CD4-positive, alpha-beta T cell treated with Interleukin-17A for 4 hours (primary cell): ENCODE measurements around the gene TUBA1C.
"Not testable (repeated sequence)": the region's sequence is repeated elsewhere in the genome, so short reads cannot be mapped to it uniquely, and the experiment has no call there.

ENCODE experiments used
- DNase-seq: peaks from one replicate; pipeline ENCODE4 v3.0.0-alpha.2; 2020; ENCODE audit warnings: mixed read lengths

TUBA1C gene

DNA sequence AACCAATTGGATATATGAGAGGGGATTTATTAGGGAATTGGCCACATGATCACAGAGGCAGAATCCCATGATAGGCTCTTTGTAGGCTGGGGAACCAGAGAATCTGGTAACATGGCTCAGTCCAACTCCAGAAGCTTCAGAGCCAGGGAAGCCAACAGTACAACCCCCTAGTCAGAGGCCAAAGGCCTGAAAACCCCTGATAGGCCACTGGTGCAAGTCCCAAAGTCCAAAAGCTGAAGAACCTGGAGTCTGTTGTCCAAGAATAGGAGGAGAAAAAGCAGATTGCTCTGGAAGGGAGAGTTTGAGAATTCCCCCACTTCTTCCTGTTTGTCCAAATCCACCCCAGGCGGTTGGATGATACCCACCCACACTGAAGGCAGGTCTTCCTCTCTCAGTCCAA lies 49.9 kb downstream of the TUBA1C start:
- DNase-seq = no peak

DNA sequence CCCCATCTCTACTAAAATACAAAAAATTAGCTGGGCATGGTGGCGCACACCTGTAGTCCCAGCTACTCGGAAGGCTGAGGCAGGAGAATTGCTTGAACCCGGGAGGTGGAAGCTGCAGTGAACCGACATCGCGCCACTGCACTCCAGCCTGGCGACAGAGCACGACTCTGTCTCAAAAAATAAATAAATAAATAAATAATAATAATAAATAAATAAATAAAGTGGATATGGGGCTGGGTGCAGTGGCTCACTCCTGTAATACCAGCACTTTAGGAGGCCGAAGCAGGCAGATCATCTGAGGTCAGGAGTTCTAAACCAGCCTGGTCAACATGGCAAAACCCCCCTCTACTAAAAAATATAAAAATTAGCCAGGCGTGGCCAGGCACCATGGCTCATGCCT lies 52.2 kb downstream of the TUBA1C start:
- not testable (repeated sequence) for DNase-seq

DNA sequence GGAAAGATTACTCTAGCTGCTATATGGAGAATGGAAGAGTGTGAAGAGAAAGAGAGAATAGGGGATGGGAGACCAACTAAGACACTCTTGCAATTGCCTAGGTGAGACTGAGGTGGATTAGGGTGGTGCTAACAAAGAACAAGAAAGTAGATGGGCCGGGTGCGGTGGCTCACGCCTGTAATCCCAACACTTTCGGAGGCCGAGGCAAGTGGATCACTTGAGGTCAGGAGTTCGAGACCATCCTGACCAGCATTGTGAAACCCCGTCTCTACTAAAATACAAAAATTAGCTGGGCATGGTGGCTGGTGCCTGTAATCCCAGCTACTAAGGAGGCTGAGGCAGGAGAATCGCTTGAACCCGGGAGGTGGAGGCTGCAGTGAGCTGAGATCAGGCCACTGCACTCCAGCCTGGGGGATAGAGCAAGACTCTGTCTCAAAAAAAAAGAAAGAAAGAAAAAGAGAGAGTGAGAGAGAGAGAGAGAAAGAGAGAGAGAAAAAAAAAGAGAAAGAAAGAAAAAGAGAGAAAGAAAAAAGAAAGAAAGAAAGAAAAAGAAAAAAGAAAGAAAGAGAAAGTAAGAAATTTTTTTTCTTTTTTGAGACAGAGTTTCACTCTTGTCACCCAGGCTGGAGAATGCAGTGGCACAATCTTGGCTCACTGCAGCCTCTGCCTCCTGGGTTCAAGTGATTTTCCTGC lies 55.7 kb downstream of the TUBA1C start:
- DNase-seq = not testable (repeated sequence)

DNA sequence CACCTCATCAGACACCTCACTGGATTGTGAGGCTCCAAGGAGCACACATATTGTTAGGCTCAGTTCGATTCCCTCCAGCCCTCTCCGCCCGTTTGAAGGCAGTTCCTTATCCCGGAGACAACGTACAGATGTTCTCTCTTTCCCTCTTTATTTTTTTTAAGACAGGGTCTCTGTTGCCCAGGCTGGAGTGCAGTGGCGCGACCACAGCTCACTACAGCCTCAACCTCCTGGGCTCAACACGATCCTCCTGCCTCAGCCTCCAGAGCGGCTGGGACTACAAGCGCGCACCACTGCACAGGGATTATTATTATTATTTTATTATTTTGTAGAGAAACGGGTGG lies 57.5 kb downstream of the TUBA1C start:
- DNase-seq = no peak

DNA sequence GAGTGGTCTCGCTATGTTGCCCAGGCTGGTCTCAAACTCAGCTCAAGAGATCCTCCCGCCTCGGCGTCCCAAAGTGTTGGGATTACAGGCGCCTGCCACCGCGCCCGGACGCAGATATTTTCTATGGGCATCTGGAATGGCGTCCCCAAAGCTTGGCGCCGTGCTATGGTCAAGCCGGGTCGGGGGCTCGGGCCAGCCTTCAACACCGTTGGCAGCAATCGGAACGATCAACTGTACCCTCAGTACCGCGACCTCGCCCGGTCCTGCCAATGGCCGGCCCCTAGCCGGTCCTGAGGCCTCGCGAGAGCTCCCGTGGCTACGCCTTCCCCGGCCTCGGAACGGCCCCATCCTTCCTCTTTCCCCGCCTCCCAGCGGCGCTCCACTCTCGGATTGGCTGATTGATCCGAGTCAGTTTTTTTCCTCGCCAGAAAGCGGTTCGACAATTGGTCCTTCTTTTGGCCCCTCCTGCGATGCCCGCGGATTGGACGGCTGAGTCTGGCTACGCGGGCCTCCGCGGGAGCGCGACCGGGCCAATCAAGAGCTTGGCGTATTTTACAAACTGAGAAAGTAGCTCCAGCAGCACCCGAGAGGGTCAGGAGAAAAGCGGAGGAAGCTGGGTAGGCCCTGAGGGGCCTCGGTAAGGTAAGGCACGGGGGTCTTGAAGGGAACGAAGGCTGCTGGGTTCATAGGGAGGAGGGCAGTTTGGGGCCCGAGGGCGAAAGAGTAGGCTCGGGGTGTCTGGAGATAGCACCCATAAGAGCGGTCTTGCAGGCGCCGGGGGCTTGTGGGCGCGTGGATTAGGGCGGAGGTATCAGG lies 58.0 kb downstream of the TUBA1C start, which contains the start of gene TROAP:
Gene TROAP, plus strand, starts transcription at position 548 of the 816 bp plus-strand sequence. CDS start 354 bp downstream, outside the sequence.
- DNase-seq = peak; percentile 96

DNA sequence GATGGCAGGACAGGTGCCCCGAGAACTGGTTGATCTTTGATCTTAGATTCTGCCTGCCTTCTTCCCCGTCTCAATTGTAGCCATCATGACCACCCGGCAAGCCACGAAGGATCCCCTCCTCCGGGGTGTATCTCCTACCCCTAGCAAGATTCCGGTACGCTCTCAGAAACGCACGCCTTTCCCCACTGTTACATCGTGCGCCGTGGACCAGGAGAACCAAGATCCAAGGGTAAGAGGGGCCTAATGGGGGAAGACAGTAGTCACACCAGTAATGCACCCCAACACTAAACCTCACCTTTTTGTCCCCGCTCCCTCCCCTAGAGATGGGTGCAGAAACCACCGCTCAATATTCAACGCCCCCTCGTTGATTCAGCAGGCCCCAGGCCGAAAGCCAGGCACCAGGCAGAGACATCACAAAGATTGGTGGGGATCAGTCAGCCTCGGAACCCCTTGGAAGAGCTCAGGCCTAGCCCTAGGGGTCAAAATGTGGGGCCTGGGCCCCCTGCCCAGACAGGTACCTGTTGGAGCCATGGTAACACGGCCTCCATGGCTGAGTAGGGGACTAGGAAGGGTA lies 58.7 kb downstream of the TUBA1C start:
- DNase-seq = no peak
